ENCODE results near the gene CD177.

DNA sequence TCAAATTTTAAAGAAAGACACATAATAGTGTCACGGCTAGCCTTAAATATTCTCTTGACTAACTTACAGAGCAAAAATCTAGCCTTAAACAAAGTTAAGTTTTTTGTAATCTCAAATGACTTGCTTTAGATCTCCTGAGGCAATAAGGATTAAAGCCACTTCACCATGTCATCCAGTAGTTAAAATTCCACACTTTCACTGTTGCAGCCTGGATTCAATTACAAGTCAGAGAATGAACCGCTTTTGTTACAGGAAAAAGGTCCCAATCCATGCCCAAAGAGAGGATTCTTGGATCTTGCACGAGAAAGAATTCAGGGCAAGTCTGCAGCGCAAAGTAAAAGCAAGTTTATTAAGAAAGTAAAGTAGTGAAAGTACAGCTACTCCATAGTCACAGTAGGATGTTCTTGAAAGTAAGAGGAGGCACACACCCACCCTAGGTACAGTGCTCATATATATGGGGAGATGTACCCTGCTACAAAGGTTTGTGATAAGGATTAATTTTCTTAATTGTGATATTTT, 34.6 kb upstream of the CD177 start:
- no peak for TF ChIP-seq POLR2AphosphoS5 (IDR thresholded peaks at IDR 0.05)
- TF ChIP-seq, protein P1, sequence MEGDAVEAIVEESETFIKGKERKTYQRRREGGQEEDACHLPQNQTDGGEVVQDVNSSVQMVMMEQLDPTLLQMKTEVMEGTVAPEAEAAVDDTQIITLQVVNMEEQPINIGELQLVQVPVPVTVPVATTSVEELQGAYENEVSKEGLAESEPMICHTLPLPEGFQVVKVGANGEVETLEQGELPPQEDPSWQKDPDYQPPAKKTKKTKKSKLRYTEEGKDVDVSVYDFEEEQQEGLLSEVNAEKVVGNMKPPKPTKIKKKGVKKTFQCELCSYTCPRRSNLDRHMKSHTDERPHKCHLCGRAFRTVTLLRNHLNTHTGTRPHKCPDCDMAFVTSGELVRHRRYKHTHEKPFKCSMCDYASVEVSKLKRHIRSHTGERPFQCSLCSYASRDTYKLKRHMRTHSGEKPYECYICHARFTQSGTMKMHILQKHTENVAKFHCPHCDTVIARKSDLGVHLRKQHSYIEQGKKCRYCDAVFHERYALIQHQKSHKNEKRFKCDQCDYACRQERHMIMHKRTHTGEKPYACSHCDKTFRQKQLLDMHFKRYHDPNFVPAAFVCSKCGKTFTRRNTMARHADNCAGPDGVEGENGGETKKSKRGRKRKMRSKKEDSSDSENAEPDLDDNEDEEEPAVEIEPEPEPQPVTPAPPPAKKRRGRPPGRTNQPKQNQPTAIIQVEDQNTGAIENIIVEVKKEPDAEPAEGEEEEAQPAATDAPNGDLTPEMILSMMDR (IDR thresholded peaks at IDR 0.05 in 8 of 11, conservative IDR thresholded peaks at IDR 0.05 in 3 of 11): no peak
